OCI-LY3 (cell line): Measurements from ENCODE around the gene AGPAT4.
A peak's percentile ranks its signal among the peaks of the same experiment; 100 is the strongest.

Source experiments
- H2AFZ ChIP-seq: fragments of 200-600, 300-600 bp; shearing (Covaris generic); 2 replicates; pipeline ENCODE4 v1.6.0; 2014; ENCODE audit warnings: antibody characterized with exemption, low read depth, low read length
- H3K27ac ChIP-seq: fragments of 200-600, 300-600 bp; sonication (generic); 2 replicates; pipeline ENCODE4 v1.5.1; 2014; ENCODE audit warnings: mild to moderate bottlenecking, low read length, moderate library complexity, mixed read lengths
- H3K27me3 ChIP-seq: fragments of 200-600, 300-600 bp; sonication (generic); 2 replicates; pipeline ENCODE4 v1.6.1; 2014; ENCODE audit warnings: low read depth, low read length, mixed read lengths
- H3K36me3 ChIP-seq: fragments of 200-600, 300-600 bp; sonication (generic); replicated peaks from 2 replicates; pipeline ENCODE3; 2014; ENCODE audit warnings: low read depth, low read length, mixed read lengths
- H3K4me1 ChIP-seq: fragments of 300-600, 200-600 bp; sonication (generic); 2 replicates; pipeline ENCODE4 v1.6.1; 2014; ENCODE audit warnings: low read length, mixed read lengths
- H3K4me2 ChIP-seq: fragments of 200-600, 300-600 bp; sonication (generic); 2 replicates; pipeline ENCODE4 v1.6.1; 2014; ENCODE audit warnings: low read length, mixed read lengths
- H3K4me3 ChIP-seq: fragments of 300-600, 200-600 bp; sonication (generic); 2 replicates; pipeline ENCODE4 v1.5.1; 2014; ENCODE audit warnings: antibody characterized with exemption, mild to moderate bottlenecking, low read length, moderate library complexity
- H3K79me2 ChIP-seq: fragments of 300-600, 200-600 bp; shearing (Covaris generic); 2 replicates; pipeline ENCODE4 v1.6.1; 2014; ENCODE audit warnings: mild to moderate bottlenecking, low read length, mixed read lengths
- H3K9ac ChIP-seq: fragments of 300-600, 200-600 bp; shearing (Covaris generic); 2 replicates; pipeline ENCODE4 v1.6.0; 2014; ENCODE audit warnings: mild to moderate bottlenecking, low read length, moderate library complexity
- H3K9me3 ChIP-seq: fragments of 200-600, 300-600 bp; shearing (Covaris generic); 2 replicates; pipeline ENCODE4 v1.6.1; 2014; ENCODE audit warnings: low read length, mixed read lengths; ENCODE audit not compliant: insufficient read depth
- H4K20me1 ChIP-seq: fragments of 200-600, 300-600 bp; sonication (generic); 2 replicates; pipeline ENCODE4 v1.6.1; 2016; ENCODE audit warnings: low read length, mixed read lengths; ENCODE audit not compliant: insufficient read depth
- CTCF ChIP-seq: fragments of 200-600, 300-600 bp; sonication (generic); IDR thresholded peaks from 2 replicates; pipeline ENCODE4 v1.5.1; 2014; ENCODE audit warnings: antibody characterized with exemption, low read length, low read depth
- EZH2phosphoT487 ChIP-seq: fragments of 200-600 bp; shearing (Covaris generic); IDR thresholded peaks from 2 replicates; pipeline ENCODE4 v1.6.1; 2018; ENCODE audit warnings: antibody characterized with exemption, mixed run types, low read depth

AGPAT4 gene

DNA sequence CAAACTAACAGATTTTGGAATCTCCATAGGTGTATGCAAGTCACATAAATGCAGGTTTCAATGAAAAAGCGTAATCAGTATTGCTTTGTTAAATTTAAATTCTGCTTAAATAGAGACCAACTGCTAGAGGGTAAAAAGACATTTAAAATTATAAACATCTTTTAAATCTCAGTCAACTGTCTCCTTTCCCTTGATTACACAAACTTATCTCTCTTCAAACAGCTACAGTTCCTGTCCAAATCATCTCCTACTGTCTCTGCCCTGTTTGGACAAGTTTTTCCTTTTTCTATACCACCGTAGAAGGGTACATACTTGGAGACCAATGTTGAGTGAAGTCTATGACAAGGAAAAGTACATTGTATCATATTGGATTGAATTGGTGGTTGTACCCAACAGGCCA, 43.5 kb downstream of the AGPAT4 start:
- H3K27ac ChIP-seq, result no peak overlapping the region
- TF ChIP-seq CTCF, result no peak
- no peak for TF ChIP-seq EZH2phosphoT487
- H3K27me3 ChIP-seq, result no peaks in the 10 kb centered on the region
- no peak overlapping the region for H3K4me3 ChIP-seq
- peaks cover 3% of the 10 kb centered on the region for H3K36me3 ChIP-seq
- H3K79me2 ChIP-seq, result no peaks in the 10 kb centered on the region
- no peak overlapping the region for H3K4me2 ChIP-seq
- H4K20me1 ChIP-seq, result no peaks in the 10 kb centered on the region
- no peak overlapping the region for H3K9ac ChIP-seq
- H3K9me3 ChIP-seq, result no peaks in the 10 kb centered on the region
- H2AFZ ChIP-seq, result no peak overlapping the region
- peaks cover 24% of the 10 kb centered on the region for H3K4me1 ChIP-seq

GRCh38 chr6:161228921-161229591, 44.8 kb downstream of the AGPAT4 start:
- TF ChIP-seq EZH2phosphoT487 (no peak), CTCF (no peak)
- Histone ChIP-seq H4K20me1 (no peaks in the 10 kb centered on the region), H3K79me2 (no peaks in the 10 kb centered on the region), H3K36me3 (peaks cover 3% of the 10 kb centered on the region), H3K27ac (no peak overlapping the region), H2AFZ (no peak overlapping the region), H3K9ac (no peak overlapping the region), H3K4me2 (peak overlapping the region; percentile 43), H3K4me1 (peaks cover 18% of the 10 kb centered on the region), H3K4me3 (no peak overlapping the region), H3K27me3 (no peaks in the 10 kb centered on the region), H3K9me3 (no peaks in the 10 kb centered on the region)

GRCh38 chr6:161228096-161228495, 45.8 kb downstream of the AGPAT4 start:
- Histone ChIP-seq H4K20me1 (no peaks in the 10 kb centered on the region), H3K4me2 (no peak overlapping the region), H3K79me2 (no peaks in the 10 kb centered on the region), H3K36me3 (peaks cover 3% of the 10 kb centered on the region), H3K4me3 (no peak overlapping the region), H3K27ac (no peak overlapping the region), H3K27me3 (no peaks in the 10 kb centered on the region), H2AFZ (no peak overlapping the region), H3K9me3 (no peaks in the 10 kb centered on the region), H3K9ac (no peak overlapping the region), H3K4me1 (peaks cover 18% of the 10 kb centered on the region)
- no peak for TF ChIP-seq EZH2phosphoT487
- TF ChIP-seq CTCF, result no peak

DNA sequence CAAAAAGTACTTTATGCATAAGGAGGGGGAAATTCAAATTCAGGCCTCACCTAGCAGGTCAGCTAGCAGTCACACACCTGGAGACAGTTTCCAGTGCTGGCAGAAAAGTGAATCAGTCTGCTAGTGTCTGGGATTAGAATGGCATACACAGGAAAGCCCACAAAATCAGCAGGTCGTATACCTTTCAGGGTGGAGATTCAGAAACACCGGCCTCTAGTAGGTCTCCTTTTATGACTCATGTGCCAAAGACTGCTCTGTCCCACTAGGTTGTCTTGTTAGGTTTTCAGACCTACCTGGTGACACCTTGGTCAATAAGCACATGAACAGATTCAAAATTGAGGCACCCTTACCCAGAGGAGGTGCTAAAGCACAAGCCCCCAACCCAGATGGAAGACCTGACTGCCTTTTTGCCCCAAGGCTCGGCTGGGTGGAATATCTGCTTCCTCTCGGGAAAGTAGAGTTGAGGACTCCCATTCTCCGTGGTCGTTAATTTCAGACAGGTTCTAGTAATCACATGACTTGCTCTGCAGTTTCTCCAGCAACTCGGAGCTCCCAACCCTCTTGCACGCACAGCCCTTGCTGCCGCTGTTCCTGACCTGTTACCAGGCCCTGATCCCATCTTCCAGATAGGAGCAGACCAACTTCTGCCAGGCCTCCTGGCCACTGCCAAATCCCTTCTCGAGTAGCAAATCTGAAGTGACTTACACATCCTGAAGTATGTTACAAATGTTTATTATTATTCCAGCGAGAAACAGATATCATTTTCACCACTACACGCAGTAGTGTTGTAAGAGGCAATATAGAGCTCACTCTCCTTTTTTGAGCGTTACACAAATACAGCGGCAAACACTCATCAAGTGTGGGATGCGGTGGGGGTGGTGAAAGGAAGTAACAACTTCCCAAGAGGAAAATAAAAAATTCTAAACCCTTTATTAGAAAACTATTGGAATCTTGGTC, 46.6 kb downstream of the AGPAT4 start:
- Histone ChIP-seq H3K4me1 (peaks cover 18% of the 10 kb centered on the region), H3K4me2 (no peak overlapping the region), H2AFZ (no peak overlapping the region), H3K4me3 (no peak overlapping the region), H3K36me3 (peaks cover 3% of the 10 kb centered on the region), H3K79me2 (no peaks in the 10 kb centered on the region), H3K9ac (no peak overlapping the region), H3K9me3 (no peaks in the 10 kb centered on the region), H3K27me3 (no peaks in the 10 kb centered on the region), H4K20me1 (no peaks in the 10 kb centered on the region), H3K27ac (no peak overlapping the region)
- TF ChIP-seq CTCF (no peak), EZH2phosphoT487 (no peak)
